Measurements from ENCODE around the gene CDC14A.
A peak's percentile ranks its signal among the peaks of the same experiment; 100 is the strongest.

CDC14A gene

GRCh38 chr1:100434831-100435230, 82.5 kb downstream of the CDC14A start:
- FAIRE-seq (no peak), DNase-seq (ENCODE audit: insufficient read length, low spot score) (no peak)
- TF ChIP-seq TAF1 (IDR thresholded peaks at IDR 0.05; ENCODE audit: low read depth, low read length) (no peak), POLR2AphosphoS5 (IDR thresholded peaks at IDR 0.05; ENCODE audit: low read depth, low read length) (no peak), SPI1 (IDR thresholded peaks at IDR 0.05; ENCODE audit: low read depth, low read length) (no peak), PAX5 (IDR thresholded peaks at IDR 0.05; ENCODE audit: insufficient read depth, low read length, severe bottlenecking) (no peak), POU2F2 (IDR thresholded peaks at IDR 0.05; ENCODE audit: low read depth, low read length) (no peak), POLR2A (IDR thresholded peaks at IDR 0.05; ENCODE audit: low read depth, low read length) (no peak)

GRCh38 chr1:100438375-100438774, 86.1 kb downstream of the CDC14A start:
- TF ChIP-seq PAX5 (IDR thresholded peaks at IDR 0.05; ENCODE audit: insufficient read depth, low read length, severe bottlenecking) = no peak
- no peak for TF ChIP-seq SPI1 (IDR thresholded peaks at IDR 0.05; ENCODE audit: low read depth, low read length)
- no peak for TF ChIP-seq POU2F2 (IDR thresholded peaks at IDR 0.05; ENCODE audit: low read depth, low read length)
- TF ChIP-seq POLR2AphosphoS5 (IDR thresholded peaks at IDR 0.05; ENCODE audit: low read depth, low read length) = no peak
- TF ChIP-seq TAF1 (IDR thresholded peaks at IDR 0.05; ENCODE audit: low read depth, low read length) = no peak
- TF ChIP-seq POLR2A (IDR thresholded peaks at IDR 0.05; ENCODE audit: low read depth, low read length) = no peak
- FAIRE-seq = no peak

GRCh38 chr1:100438789-100439188, 86.5 kb downstream of the CDC14A start:
- TF ChIP-seq PAX5 (IDR thresholded peaks at IDR 0.05; ENCODE audit: insufficient read depth, low read length, severe bottlenecking) (no peak), POLR2A (IDR thresholded peaks at IDR 0.05; ENCODE audit: low read depth, low read length) (no peak), SPI1 (IDR thresholded peaks at IDR 0.05; ENCODE audit: low read depth, low read length) (no peak), POLR2AphosphoS5 (IDR thresholded peaks at IDR 0.05; ENCODE audit: low read depth, low read length) (no peak), POU2F2 (IDR thresholded peaks at IDR 0.05; ENCODE audit: low read depth, low read length) (no peak), TAF1 (IDR thresholded peaks at IDR 0.05; ENCODE audit: low read depth, low read length) (no peak)
- DNase-seq (ENCODE audit: insufficient read length, low spot score) = no peak
- no peak for FAIRE-seq

More at GRCh38 chr1:100438375-100438774, 86.1 kb downstream of the CDC14A start:
- no peak for DNase-seq (ENCODE audit: insufficient read length, low spot score)

- DNase-seq (ENCODE audit: insufficient read length, low spot score) = no peak
- peak; percentile 67 for FAIRE-seq
- no peak for TF ChIP-seq POLR2A (IDR thresholded peaks at IDR 0.05; ENCODE audit: low read depth, low read length)
- no peak for TF ChIP-seq POU2F2 (IDR thresholded peaks at IDR 0.05; ENCODE audit: low read depth, low read length)
- no peak for TF ChIP-seq POLR2AphosphoS5 (IDR thresholded peaks at IDR 0.05; ENCODE audit: low read depth, low read length)
- TF ChIP-seq TAF1 (IDR thresholded peaks at IDR 0.05; ENCODE audit: low read depth, low read length) = no peak
- TF ChIP-seq PAX5 (IDR thresholded peaks at IDR 0.05; ENCODE audit: insufficient read depth, low read length, severe bottlenecking) = no peak
- TF ChIP-seq SPI1 (IDR thresholded peaks at IDR 0.05; ENCODE audit: low read depth, low read length) = no peak
Measured at GRCh38 chr1:100440075-100440809, 87.9 kb downstream of the CDC14A start.

GRCh38 chr1:100441146-100441545, 88.8 kb downstream of the CDC14A start:
- DNase-seq (ENCODE audit: insufficient read length, low spot score) (no peak), FAIRE-seq (peak; percentile 54)
- TF ChIP-seq PAX5 (IDR thresholded peaks at IDR 0.05; ENCODE audit: insufficient read depth, low read length, severe bottlenecking) = no peak
- TF ChIP-seq POLR2A (IDR thresholded peaks at IDR 0.05; ENCODE audit: low read depth, low read length) = no peak
- no peak for TF ChIP-seq TAF1 (IDR thresholded peaks at IDR 0.05; ENCODE audit: low read depth, low read length)
- no peak for TF ChIP-seq POLR2AphosphoS5 (IDR thresholded peaks at IDR 0.05; ENCODE audit: low read depth, low read length)
- TF ChIP-seq SPI1 (IDR thresholded peaks at IDR 0.05; ENCODE audit: low read depth, low read length) = no peak
- TF ChIP-seq POU2F2 (IDR thresholded peaks at IDR 0.05; ENCODE audit: low read depth, low read length) = no peak

GRCh38 chr1:100441651-100442050, 89.3 kb downstream of the CDC14A start:
- FAIRE-seq (no peak), DNase-seq (ENCODE audit: insufficient read length, low spot score) (no peak)
- no peak for TF ChIP-seq POU2F2 (IDR thresholded peaks at IDR 0.05; ENCODE audit: low read depth, low read length)
- no peak for TF ChIP-seq POLR2AphosphoS5 (IDR thresholded peaks at IDR 0.05; ENCODE audit: low read depth, low read length)
- TF ChIP-seq SPI1 (IDR thresholded peaks at IDR 0.05; ENCODE audit: low read depth, low read length) = no peak
- TF ChIP-seq PAX5 (IDR thresholded peaks at IDR 0.05; ENCODE audit: insufficient read depth, low read length, severe bottlenecking) = no peak
- TF ChIP-seq POLR2A (IDR thresholded peaks at IDR 0.05; ENCODE audit: low read depth, low read length) = no peak
- TF ChIP-seq TAF1 (IDR thresholded peaks at IDR 0.05; ENCODE audit: low read depth, low read length) = no peak

GRCh38 chr1:100443811-100444571, 91.7 kb downstream of the CDC14A start:
- FAIRE-seq (peak; percentile 84), DNase-seq (ENCODE audit: insufficient read length, low spot score) (no peak)
- TF ChIP-seq TAF1 (IDR thresholded peaks at IDR 0.05; ENCODE audit: low read depth, low read length) (no peak), POU2F2 (IDR thresholded peaks at IDR 0.05; ENCODE audit: low read depth, low read length) (no peak), POLR2A (IDR thresholded peaks at IDR 0.05; ENCODE audit: low read depth, low read length) (no peak), SPI1 (IDR thresholded peaks at IDR 0.05; ENCODE audit: low read depth, low read length) (peak; percentile 83), POLR2AphosphoS5 (IDR thresholded peaks at IDR 0.05; ENCODE audit: low read depth, low read length) (no peak)

GRCh38 chr1:100445565-100445964, 93.3 kb downstream of the CDC14A start:
- FAIRE-seq = peak; percentile 9
- no peak for DNase-seq (ENCODE audit: insufficient read length, low spot score)
- TF ChIP-seq POLR2AphosphoS5 (IDR thresholded peaks at IDR 0.05; ENCODE audit: low read depth, low read length) (no peak), SPI1 (IDR thresholded peaks at IDR 0.05; ENCODE audit: low read depth, low read length) (no peak), POLR2A (IDR thresholded peaks at IDR 0.05; ENCODE audit: low read depth, low read length) (no peak), POU2F2 (IDR thresholded peaks at IDR 0.05; ENCODE audit: low read depth, low read length) (no peak), PAX5 (IDR thresholded peaks at IDR 0.05; ENCODE audit: insufficient read depth, low read length, severe bottlenecking) (no peak)

- TF ChIP-seq TAF1 (IDR thresholded peaks at IDR 0.05; ENCODE audit: low read depth, low read length) (no peak), POLR2A (IDR thresholded peaks at IDR 0.05; ENCODE audit: low read depth, low read length) (no peak), PAX5 (IDR thresholded peaks at IDR 0.05; ENCODE audit: insufficient read depth, low read length, severe bottlenecking) (no peak), POU2F2 (IDR thresholded peaks at IDR 0.05; ENCODE audit: low read depth, low read length) (no peak), POLR2AphosphoS5 (IDR thresholded peaks at IDR 0.05; ENCODE audit: low read depth, low read length) (no peak), SPI1 (IDR thresholded peaks at IDR 0.05; ENCODE audit: low read depth, low read length) (no peak)
- FAIRE-seq (no peak), DNase-seq (ENCODE audit: insufficient read length, low spot score) (no peak)
Measured at GRCh38 chr1:100448366-100448765, 96.1 kb downstream of the CDC14A start.

Measured in GM12891 (cell line).